Heart right ventricle (tissue), 16 donors: ENCODE data around the gene SETSIP. TPM values are rescaled to one million over a fixed set of nuclear protein-coding genes. Genes with fewer than 3 reads are reported as not detected.

Experiments used
- ATAC-seq, 8 donors: fragments of 200-7000 bp; cut with Tn5 transposase; one replicate each; pipeline ENCODE4 v1.9.1; 2020; ENCODE audit warnings: mild to moderate bottlenecking in 8 of 8, moderate library complexity in 8 of 8, moderate number of reproducible peaks in 1 of 8
- DNase-seq, 2 donors: peaks; one replicate each; pipeline ENCODE4 v3.0.0-alpha.2; 2020
- H3K27ac ChIP-seq, 10 donors: fragments of 200-600 bp; sonication (generic) in 2 of 10; one replicate each; pipeline versions ENCODE4 v1.5.0 to v1.8.0; 2020 to 2022; ENCODE audit warnings: mild to moderate bottlenecking in 3 of 10
- H3K27me3 ChIP-seq, 7 donors: fragments of 200-600 bp; one replicate each; pipeline ENCODE4 v1.8.0; 2021 to 2022; ENCODE audit warnings: mild to moderate bottlenecking in 2 of 7
- H3K36me3 ChIP-seq, 9 donors: fragments of 200-600 bp; sonication (generic) in 1 of 9; one replicate each; pipeline versions ENCODE4 v1.5.0 to v1.8.0; 2020 to 2022; ENCODE audit warnings: mild to moderate bottlenecking in 2 of 9
- H3K4me1 ChIP-seq, 9 donors: fragments of 200-600 bp; sonication (generic) in 1 of 9; one replicate each; pipeline versions ENCODE4 v1.5.0 to v1.8.0; 2020 to 2022; ENCODE audit warnings: mild to moderate bottlenecking in 4 of 9
- H3K4me3 ChIP-seq, 10 donors: fragments of 200-600 bp; sonication (generic) in 2 of 10; one replicate each; pipeline versions ENCODE4 v1.5.0 to v1.8.0; 2020 to 2022; ENCODE audit warnings: mild to moderate bottlenecking in 7 of 10, moderate library complexity in 2 of 10
- H3K9me3 ChIP-seq, 11 donors: fragments of 200-600 bp in 10 of 11; sonication (generic) in 2 of 11; one replicate each; pipeline versions ENCODE4 v1.5.0 to v1.8.0; 2013 to 2022; ENCODE audit warnings: mild to moderate bottlenecking in 2 of 11, control low read depth in 1 of 11, moderate library complexity in 1 of 11
- WGBS, 2 donors: extraction: QIAGEN DNeasy Blood & Tissue Kit; methylation state at CpG; one replicate each; pipeline ENCODE4 v1.1.7; 2013; ENCODE audit warnings: inconsistent platforms in 1 of 2; 5-methylcytosine and 5-hydroxymethylcytosine counted together
- intact Hi-C, 10 donors: fragments of 100-400 bp; cut with DNase I; formaldehyde crosslinking; loops; one replicate each; pipeline versions ENCODE4 v1.11.1 to v1.14.2; 2022
- polyA plus RNA-seq, 2 donors: library from polyadenylated mRNA; stranded (reverse); fragments of 200-250 nt; gene quantifications; one replicate each; pipeline ENCODE4 v1.2.3, GENCODE V29; 2013
- total RNA-seq, 10 donors: library from RNA; stranded (reverse); fragmentation: NEBNext Ultra II Directional in 3 of 10; extraction: Animal tissue kit (Norgen Biotek cat#: 25700) in 3 of 10; gene quantifications; one replicate each; pipeline versions ENCODE4 v1.2.1 to v1.2.4, GENCODE V29; 2021 to 2023
- TF ChIP-seq, protein P1 (sequence below), 9 donors: fragments of 200-600 bp; sonication (generic) in 2 of 9; IDR thresholded peaks; one replicate each; pipeline versions ENCODE4 v1.5.0 to v1.8.0; 2021 to 2022; ENCODE audit warnings: antibody characterized with exemption in 9 of 9, mild to moderate bottlenecking in 5 of 9, moderate library complexity in 1 of 9
- donor health status: Arrhythmogenic right ventricular cardiomyopathy.
- donor health status: ischemic (EF 13 %, LVEDD 7.1; RV severe dilation, severe dysfunction).
- donor health status: healthy with polysubstance abuse.
- donor health status: DM: no; HTN: yes; CAD: no.
- donor health status: DM: no; HTN: no; CAD: no.
- donor health status: ischemic (EF 25% LVEDD 6.9; RV normal size, moderate dysfunction).
- donor health status: ischemic (EF 25% LVEDD 5.7; RV mildly dilated, moderate dysfunction).
- donor health status: healthy.
- donor health status: DM: yes; HTN: yes; CAD: no.
- donor health status: Ischemic cardiomyopathy.
- donor health status: ischemic (EF 35%, LVEDD 5.7; RV mildly dilated, moderate dysfunction).
- donor health status: nonischemic (EF 11% LVEDD 7.7; RV severe dilation, severe dysfunction).
- donor health status: DM: yes; HTN: yes; CAD: no.
- donor health status: PGD.
- donor health status: ischemic (EF 29% LVEDD 5.4; RV normal size, mild dysfunction).
- donor health status: nonischemic (EF 23%, LVEDD 6.1; RV moderate dilation, normal function).

SETSIP gene
- total and polyA plus RNA-seq, 12 donors: not detected

DNA sequence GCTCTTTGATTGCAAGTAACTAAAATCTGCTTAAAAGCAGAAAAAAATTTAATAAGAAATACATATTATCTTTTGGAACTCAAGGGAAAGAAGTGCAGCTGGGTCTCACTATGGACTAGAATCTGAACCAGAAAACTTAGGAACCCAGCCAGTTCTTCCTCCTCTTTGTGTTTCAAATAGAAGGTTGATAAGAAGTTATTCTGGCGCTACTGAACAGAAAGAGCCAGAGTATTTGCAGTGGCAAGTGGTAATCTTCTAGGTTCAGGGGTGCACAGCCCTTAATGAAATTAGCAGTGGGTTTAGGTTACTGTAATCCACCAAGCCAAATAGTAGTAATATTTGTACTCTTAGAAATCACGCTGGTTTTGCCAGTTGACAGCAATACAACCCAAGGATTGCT, 33.4 kb upstream of the SETSIP start:
- ATAC-seq: peak in 1 of 8 donors; percentile 49
- Histone ChIP-seq H3K27ac (peak overlapping the region in 1 of 10 donors; percentile 30), H3K9me3 (no peaks in the 10 kb centered on the region), H3K27me3 (no peaks in the 10 kb centered on the region), H3K4me1 (peaks cover 0 to 11% (median 0%) of the 10 kb centered on the region in 9 donors), H3K36me3 (peaks cover 0 to 27% (median 0%) of the 10 kb centered on the region in 9 donors), H3K4me3 (no peak overlapping the region)
- WGBS, 2 donors: 54 to 63% methylated on average over 2 of the region's 2 CpGs
- TF ChIP-seq, protein P1, sequence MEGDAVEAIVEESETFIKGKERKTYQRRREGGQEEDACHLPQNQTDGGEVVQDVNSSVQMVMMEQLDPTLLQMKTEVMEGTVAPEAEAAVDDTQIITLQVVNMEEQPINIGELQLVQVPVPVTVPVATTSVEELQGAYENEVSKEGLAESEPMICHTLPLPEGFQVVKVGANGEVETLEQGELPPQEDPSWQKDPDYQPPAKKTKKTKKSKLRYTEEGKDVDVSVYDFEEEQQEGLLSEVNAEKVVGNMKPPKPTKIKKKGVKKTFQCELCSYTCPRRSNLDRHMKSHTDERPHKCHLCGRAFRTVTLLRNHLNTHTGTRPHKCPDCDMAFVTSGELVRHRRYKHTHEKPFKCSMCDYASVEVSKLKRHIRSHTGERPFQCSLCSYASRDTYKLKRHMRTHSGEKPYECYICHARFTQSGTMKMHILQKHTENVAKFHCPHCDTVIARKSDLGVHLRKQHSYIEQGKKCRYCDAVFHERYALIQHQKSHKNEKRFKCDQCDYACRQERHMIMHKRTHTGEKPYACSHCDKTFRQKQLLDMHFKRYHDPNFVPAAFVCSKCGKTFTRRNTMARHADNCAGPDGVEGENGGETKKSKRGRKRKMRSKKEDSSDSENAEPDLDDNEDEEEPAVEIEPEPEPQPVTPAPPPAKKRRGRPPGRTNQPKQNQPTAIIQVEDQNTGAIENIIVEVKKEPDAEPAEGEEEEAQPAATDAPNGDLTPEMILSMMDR (IDR thresholded peaks at IDR 0.05): no peak
- intact Hi-C loops: no loop called here
- no peak for DNase-seq

DNA sequence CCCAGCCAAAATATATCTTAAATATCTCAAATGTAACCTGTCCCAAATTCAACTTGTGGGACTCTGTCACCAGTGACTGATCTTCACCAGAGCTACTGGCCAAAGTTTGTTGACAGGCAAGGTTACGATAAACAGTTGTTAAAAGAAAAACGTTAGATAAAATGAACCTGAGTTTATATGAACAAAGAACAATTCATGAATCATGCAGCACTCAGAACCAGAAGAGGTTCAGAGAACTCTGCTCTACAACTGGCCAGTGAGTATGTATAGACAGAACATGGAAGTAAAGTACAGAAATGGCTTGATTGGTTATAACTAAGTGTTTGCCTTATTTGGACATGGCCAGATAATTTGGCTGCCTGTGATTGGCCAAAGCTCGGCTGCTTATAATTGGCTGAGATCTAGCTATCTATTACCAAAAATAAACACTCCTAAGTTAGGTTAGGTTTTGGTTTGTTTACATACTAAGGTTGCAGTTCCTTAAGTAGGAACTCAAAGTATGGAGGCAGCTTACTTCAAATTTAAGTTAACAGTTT, 30.4 kb upstream of the SETSIP start:
- Histone ChIP-seq H3K4me3 (no peak overlapping the region), H3K27ac (no peak overlapping the region), H3K27me3 (no peaks in the 10 kb centered on the region), H3K4me1 (peaks cover 0 to 11% (median 0%) of the 10 kb centered on the region in 9 donors), H3K9me3 (no peaks in the 10 kb centered on the region), H3K36me3 (peaks cover 0 to 40% (median 0%) of the 10 kb centered on the region in 9 donors)
- ATAC-seq (no peak), DNase-seq (no peak)
- intact Hi-C loops: no loop called here
- WGBS, 2 donors: 61 to 65% methylated on average over 3 of the region's 3 CpGs
- TF ChIP-seq, protein P1 (IDR thresholded peaks at IDR 0.05): no peak

DNA sequence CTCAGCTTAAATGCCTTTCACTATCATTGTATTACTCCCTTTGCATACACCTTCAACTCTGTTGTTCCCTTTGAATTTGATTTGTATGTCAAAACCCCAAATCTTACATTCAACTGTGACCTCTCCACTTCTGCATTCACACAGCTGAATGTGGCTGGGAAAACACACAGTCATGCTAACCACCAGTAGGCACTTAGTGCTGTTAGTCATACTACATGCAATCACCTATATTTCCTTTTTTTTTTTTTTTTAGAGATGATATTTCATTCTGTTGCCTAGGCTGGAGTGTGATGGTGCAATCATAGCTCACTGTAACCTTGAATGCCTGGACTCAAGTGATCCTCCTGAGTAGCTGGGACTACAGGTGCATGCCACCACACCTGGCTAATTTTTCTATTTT, 21.1 kb upstream of the SETSIP start:
- TF ChIP-seq, protein P1 (IDR thresholded peaks at IDR 0.05): no peak
- Histone ChIP-seq H3K4me3 (no peak overlapping the region), H3K27me3 (no peaks in the 10 kb centered on the region), H3K36me3 (peaks cover 0 to 12% (median 0%) of the 10 kb centered on the region in 9 donors), H3K9me3 (no peaks in the 10 kb centered on the region), H3K27ac (no peak overlapping the region), H3K4me1 (peaks cover 0 to 12% (median 0%) of the 10 kb centered on the region in 9 donors)
- no peak for ATAC-seq
- DNase-seq: no peak
- intact Hi-C loops: no loop called here

DNA sequence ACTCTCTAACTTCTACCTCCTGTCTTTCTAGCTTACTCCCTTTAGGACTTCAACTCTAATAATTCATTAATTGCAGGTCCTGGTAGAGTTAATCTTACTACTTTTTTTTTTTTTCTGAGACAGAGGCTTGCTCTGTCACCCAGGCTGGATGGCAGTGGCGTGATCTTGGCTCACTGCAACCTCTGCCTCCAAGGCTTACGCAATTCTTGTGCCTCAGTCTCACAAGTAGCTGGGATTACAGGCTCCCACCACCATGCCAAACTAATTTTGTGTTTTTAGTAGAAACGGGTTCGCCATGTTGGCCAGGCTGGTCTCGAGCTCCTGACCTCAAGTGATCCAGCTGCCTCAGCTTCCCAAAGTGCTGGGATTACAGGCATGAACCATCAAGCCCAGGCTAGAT, 20.7 kb upstream of the SETSIP start:
- Histone ChIP-seq H3K27ac (no peak overlapping the region), H3K9me3 (no peaks in the 10 kb centered on the region), H3K4me3 (no peak overlapping the region), H3K36me3 (peaks cover 0 to 12% (median 0%) of the 10 kb centered on the region in 9 donors), H3K27me3 (no peaks in the 10 kb centered on the region), H3K4me1 (peaks cover 0 to 12% (median 0%) of the 10 kb centered on the region in 9 donors)
- DNase-seq (no peak), ATAC-seq (no peak)
- intact Hi-C loops: no loop called here
- TF ChIP-seq, protein P1 (IDR thresholded peaks at IDR 0.05): no peak
- WGBS, 2 donors: 93 to 97% methylated on average over 5 of the region's 5 CpGs
